ENCODE data around the gene CCR9.

The CCR9 gene

GRCh38 chr3:45937206-45938042 lies 51.1 kb downstream of the CCR9 start:
- no peak for DNase-seq (ENCODE audit: low read depth)

- DNase-seq (ENCODE audit: low read depth), result no peak
Observed at GRCh38 chr3:45938043-45938435, 51.7 kb downstream of the CCR9 start.

- DNase-seq (ENCODE audit: low read depth), result peak; percentile 91
Observed at GRCh38 chr3:45938864-45939263, 52.5 kb downstream of the CCR9 start.

- DNase-seq (ENCODE audit: low read depth), result no peak
Observed at GRCh38 chr3:45939341-45939771, 53.0 kb downstream of the CCR9 start.

- no peak for DNase-seq (ENCODE audit: low read depth)
Observed at GRCh38 chr3:45940004-45940780, 53.8 kb downstream of the CCR9 start.

- DNase-seq (ENCODE audit: low read depth), result no peak
Observed at GRCh38 chr3:45940781-45941365, 54.5 kb downstream of the CCR9 start.

GRCh38 chr3:45942051-45942825 lies 55.9 kb downstream of the CCR9 start:
- DNase-seq (ENCODE audit: low read depth), result no peak

- no peak for DNase-seq (ENCODE audit: low read depth)
Observed at GRCh38 chr3:45943207-45943846, 57.0 kb downstream of the CCR9 start, which contains the start of gene CXCR6. Gene CXCR6, plus strand, starts transcription at chr3:45943464. Its CDS starts 3,018 bp downstream, at chr3:45946482.

- DNase-seq (ENCODE audit: low read depth), result no peak
Observed at GRCh38 chr3:45944830-45945620, 58.7 kb downstream of the CCR9 start.

- DNase-seq (ENCODE audit: low read depth), result no peak
Observed at GRCh38 chr3:45946307-45946706, 60.0 kb downstream of the CCR9 start.

GRCh38 chr3:45946875-45947274 lies 60.5 kb downstream of the CCR9 start:
- no peak for DNase-seq (ENCODE audit: low read depth)

- no peak for DNase-seq (ENCODE audit: low read depth)
Observed at GRCh38 chr3:45947361-45947760, 61.0 kb downstream of the CCR9 start.

GRCh38 chr3:45948311-45948781 lies 62.0 kb downstream of the CCR9 start:
- DNase-seq (ENCODE audit: low read depth), result no peak

GRCh38 chr3:45948881-45949280 lies 62.5 kb downstream of the CCR9 start:
- no peak for DNase-seq (ENCODE audit: low read depth)

GRCh38 chr3:45949432-45949831 lies 63.1 kb downstream of the CCR9 start:
- DNase-seq (ENCODE audit: low read depth), result no peak

- no peak for DNase-seq (ENCODE audit: low read depth)
Observed at GRCh38 chr3:45950131-45950530, 63.8 kb downstream of the CCR9 start.

GRCh38 chr3:45950686-45951600 lies 64.6 kb downstream of the CCR9 start:
- no peak for DNase-seq (ENCODE audit: low read depth)

GRCh38 chr3:45951946-45952345 lies 65.6 kb downstream of the CCR9 start:
- no peak for DNase-seq (ENCODE audit: low read depth)

- no peak for DNase-seq (ENCODE audit: low read depth)
Observed at GRCh38 chr3:45952456-45952855, 66.1 kb downstream of the CCR9 start.

All from fibroblast of the conjunctiva (primary cell).